ENCODE measurements around the gene RASSF3. TPM values are rescaled to one million over a fixed set of nuclear protein-coding genes. Genes with fewer than 3 reads are reported as not detected.

Gene RASSF3
- total RNA-seq, 1 experiment from 2014 or later, result 162 TPM

GRCh38 chr12:64714551-64714968 is 104.3 kb downstream of the RASSF3 start:
- BruUV-seq (replicated peaks), result no TSS peak
- H3K27me3 Mint-ChIP-seq (ENCODE audit: unreplicated experiment), result no peaks in the 10 kb centered on the region
- peaks cover 48% of the 10 kb centered on the region for H3K36me3 Mint-ChIP-seq (ENCODE audit: insufficient read depth, unreplicated experiment)
- H3K27ac Mint-ChIP-seq (ENCODE audit: unreplicated experiment), result no peak overlapping the region
- no peak for TF ChIP-seq CTCF (IDR thresholded peaks at IDR 0.05; ENCODE audit: unreplicated experiment)
- no peak for DNase-seq
- H3K4me1 Mint-ChIP-seq (ENCODE audit: low read depth, unreplicated experiment), result no peaks in the 10 kb centered on the region
- CTCF ChIA-PET, result no interaction called here
- H3K4me3 Mint-ChIP-seq (ENCODE audit: low read depth, unreplicated experiment), result no peak overlapping the region
- intact Hi-C loops (cut with micrococcal nuclease; ENCODE audit: unreplicated experiment), result no loop called here
- no peaks in the 10 kb centered on the region for H3K9me3 Mint-ChIP-seq (ENCODE audit: low read depth, unreplicated experiment)

- H3K36me3 Mint-ChIP-seq (ENCODE audit: insufficient read depth, unreplicated experiment), result peaks cover 48% of the 10 kb centered on the region
- CTCF ChIA-PET, result interaction anchor here (0.6 to 0.8 kb wide), 2 partner anchors 14 to 167 kb away, joined by 4 read pairs; no protein-coding TSS in a partner anchor
Measured at GRCh38 chr12:64716371-64716770, 106.1 kb downstream of the RASSF3 start.

GRCh38 chr12:64716839-64717455 is 106.7 kb downstream of the RASSF3 start:
- Mint-ChIP-seq H3K27me3 (ENCODE audit: unreplicated experiment) (no peaks in the 10 kb centered on the region), H3K36me3 (ENCODE audit: insufficient read depth, unreplicated experiment) (peaks cover 50% of the 10 kb centered on the region), H3K9me3 (ENCODE audit: low read depth, unreplicated experiment) (no peaks in the 10 kb centered on the region), H3K4me1 (ENCODE audit: low read depth, unreplicated experiment) (no peaks in the 10 kb centered on the region), H3K4me3 (ENCODE audit: low read depth, unreplicated experiment) (no peak overlapping the region), H3K27ac (ENCODE audit: unreplicated experiment) (no peak overlapping the region)
- BruUV-seq (replicated peaks), result no TSS peak
- no peak for TF ChIP-seq CTCF (IDR thresholded peaks at IDR 0.05; ENCODE audit: unreplicated experiment)
- intact Hi-C loops (cut with micrococcal nuclease; ENCODE audit: unreplicated experiment), result no loop called here
- CTCF ChIA-PET, result interaction anchor here (0.8 kb wide), 1 partner anchor 167 kb away, joined by 4 read pairs; no protein-coding TSS in a partner anchor
- DNase-seq, result no peak

More at GRCh38 chr12:64716371-64716770, 106.1 kb downstream of the RASSF3 start:
- intact Hi-C loops (cut with micrococcal nuclease; ENCODE audit: unreplicated experiment), result no loop called here
- H3K9me3 Mint-ChIP-seq (ENCODE audit: low read depth, unreplicated experiment), result no peaks in the 10 kb centered on the region
- no peak for DNase-seq
- no peaks in the 10 kb centered on the region for H3K4me1 Mint-ChIP-seq (ENCODE audit: low read depth, unreplicated experiment)
- BruUV-seq (replicated peaks), result no TSS peak
- H3K27me3 Mint-ChIP-seq (ENCODE audit: unreplicated experiment), result no peaks in the 10 kb centered on the region
- peak overlapping the region; percentile 47 for H3K27ac Mint-ChIP-seq (ENCODE audit: unreplicated experiment)
- TF ChIP-seq CTCF (IDR thresholded peaks at IDR 0.05; ENCODE audit: unreplicated experiment), result no peak
- H3K4me3 Mint-ChIP-seq (ENCODE audit: low read depth, unreplicated experiment), result no peak overlapping the region

GRCh38 chr12:64718649-64719048 is 108.4 kb downstream of the RASSF3 start:
- intact Hi-C loops (cut with micrococcal nuclease; ENCODE audit: unreplicated experiment), result no loop called here
- H3K4me3 Mint-ChIP-seq (ENCODE audit: low read depth, unreplicated experiment), result no peak overlapping the region
- BruUV-seq (replicated peaks), result no TSS peak
- TF ChIP-seq CTCF (IDR thresholded peaks at IDR 0.05; ENCODE audit: unreplicated experiment), result no peak
- DNase-seq, result no peak
- CTCF ChIA-PET, result no interaction called here
- H3K4me1 Mint-ChIP-seq (ENCODE audit: low read depth, unreplicated experiment), result peaks cover 6% of the 10 kb centered on the region
- H3K9me3 Mint-ChIP-seq (ENCODE audit: low read depth, unreplicated experiment), result no peaks in the 10 kb centered on the region
- H3K27ac Mint-ChIP-seq (ENCODE audit: unreplicated experiment), result no peak overlapping the region
- H3K27me3 Mint-ChIP-seq (ENCODE audit: unreplicated experiment), result no peaks in the 10 kb centered on the region
- peaks cover 60% of the 10 kb centered on the region for H3K36me3 Mint-ChIP-seq (ENCODE audit: insufficient read depth, unreplicated experiment)
